Activated CD4-positive, alpha-beta T cell treated with anti-CD3 and anti-CD28 coated beads, Interleukin-2, amount 50 U/mL, for 16 hours (primary cell): ENCODE data around the gene TRANK1.

ENCODE experiments used
- DNase-seq: peaks from one replicate; pipeline ENCODE4 v3.0.0-alpha.2; 2020

TRANK1 gene

GRCh38 chr3:36833160-36833814, 111.6 kb downstream of the TRANK1 start:
- no peak for DNase-seq

- DNase-seq = no peak
Observed at GRCh38 chr3:36832406-36832805, 112.4 kb downstream of the TRANK1 start.

DNA sequence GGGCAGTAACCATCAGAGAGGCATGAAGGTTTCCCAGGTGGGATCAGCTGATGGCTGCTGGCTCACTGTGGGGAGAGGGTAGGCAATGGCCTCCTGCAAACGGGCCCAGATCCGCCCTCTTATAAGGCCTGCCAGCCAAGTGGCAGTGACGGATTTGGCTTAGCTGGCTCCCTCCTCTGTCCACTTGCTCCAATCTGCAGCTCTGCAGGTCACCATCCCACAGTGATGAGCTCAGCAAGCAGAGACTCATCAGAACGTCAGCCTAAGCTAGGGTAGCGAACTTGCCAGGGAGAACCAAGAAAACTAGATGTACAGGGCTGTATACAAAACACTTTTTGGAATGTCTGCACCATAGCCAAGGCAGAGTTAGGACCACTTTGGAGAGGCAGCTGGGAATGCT, 117.7 kb downstream of the TRANK1 start:
- no peak for DNase-seq

DNA sequence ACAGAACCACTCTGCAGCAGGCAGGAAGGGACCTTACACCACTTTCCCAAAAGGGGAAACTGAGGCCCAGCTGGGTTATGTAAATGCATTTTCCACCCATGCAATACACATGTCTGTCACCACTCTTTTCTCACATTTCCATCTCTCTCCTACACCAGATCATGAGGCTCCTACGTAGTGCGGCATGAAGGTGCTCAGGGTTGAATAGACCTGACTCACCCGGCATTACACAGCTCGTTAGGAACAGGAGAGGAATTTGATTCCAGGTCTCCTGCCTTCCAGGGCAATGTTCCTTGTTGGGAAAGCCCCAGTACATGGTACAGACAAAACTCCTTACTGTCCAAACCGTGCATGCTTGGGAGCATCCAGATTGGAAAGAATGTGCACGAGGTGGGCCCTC, 118.6 kb downstream of the TRANK1 start:
- DNase-seq = no peak

DNA sequence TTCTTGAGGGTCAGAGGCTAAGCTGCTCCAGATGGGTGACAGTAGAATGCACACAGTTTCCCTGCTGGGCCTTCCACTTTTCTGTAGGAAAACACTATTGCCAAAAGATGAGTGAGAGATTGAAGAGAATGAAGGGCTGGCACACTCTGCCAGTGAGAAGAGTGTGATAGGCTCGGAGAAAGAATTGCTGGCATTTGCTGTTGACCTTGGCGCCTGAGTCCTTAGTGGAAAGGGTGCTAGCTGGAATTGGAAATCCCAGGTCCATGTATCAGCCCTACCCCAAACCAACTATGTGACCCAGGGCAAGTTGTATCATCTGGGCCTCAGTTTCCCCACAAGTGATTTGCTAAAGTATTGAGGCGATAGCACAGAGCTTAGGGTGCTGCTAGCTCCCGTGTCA, 120.4 kb downstream of the TRANK1 start:
- DNase-seq = no peak

DNA sequence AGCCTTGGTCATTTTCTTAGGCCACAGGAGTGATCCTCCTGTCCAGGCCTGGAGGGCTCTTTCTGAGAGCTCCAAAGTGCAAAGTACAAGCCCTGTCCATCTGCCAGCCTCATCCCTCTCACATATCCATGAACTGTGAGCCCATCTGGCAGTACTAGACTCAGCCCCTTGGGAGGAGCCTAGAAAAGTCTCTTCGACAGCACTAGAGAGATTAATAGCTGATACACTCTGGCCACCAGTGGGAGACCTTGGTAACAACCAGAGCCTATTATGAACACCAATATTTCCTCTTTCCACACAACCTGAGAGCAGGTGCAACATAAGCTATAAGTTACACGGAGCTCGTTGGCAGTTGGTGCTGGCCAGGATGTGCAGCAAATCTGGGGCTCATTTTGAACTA, 121.0 kb downstream of the TRANK1 start:
- no peak for DNase-seq

DNA sequence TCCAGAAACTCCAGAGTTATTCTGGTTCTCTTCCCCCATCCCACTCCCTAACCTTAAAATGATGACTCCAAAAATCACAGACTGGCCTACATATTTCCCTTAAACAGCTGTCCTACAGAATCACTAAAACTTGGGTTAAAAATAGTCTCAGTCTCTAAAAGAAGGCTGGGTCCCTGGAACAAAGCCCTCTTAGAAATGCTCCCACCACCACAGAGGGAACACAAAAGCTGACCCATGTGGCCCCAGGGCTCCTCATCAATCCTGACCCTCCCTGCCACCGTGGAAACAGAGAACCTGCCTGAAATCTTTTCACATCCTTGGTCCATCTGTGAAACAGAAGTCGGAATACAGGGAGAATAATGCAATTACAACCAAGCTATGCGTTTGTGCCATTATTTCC, 124.8 kb downstream of the TRANK1 start:
- DNase-seq = no peak

DNA sequence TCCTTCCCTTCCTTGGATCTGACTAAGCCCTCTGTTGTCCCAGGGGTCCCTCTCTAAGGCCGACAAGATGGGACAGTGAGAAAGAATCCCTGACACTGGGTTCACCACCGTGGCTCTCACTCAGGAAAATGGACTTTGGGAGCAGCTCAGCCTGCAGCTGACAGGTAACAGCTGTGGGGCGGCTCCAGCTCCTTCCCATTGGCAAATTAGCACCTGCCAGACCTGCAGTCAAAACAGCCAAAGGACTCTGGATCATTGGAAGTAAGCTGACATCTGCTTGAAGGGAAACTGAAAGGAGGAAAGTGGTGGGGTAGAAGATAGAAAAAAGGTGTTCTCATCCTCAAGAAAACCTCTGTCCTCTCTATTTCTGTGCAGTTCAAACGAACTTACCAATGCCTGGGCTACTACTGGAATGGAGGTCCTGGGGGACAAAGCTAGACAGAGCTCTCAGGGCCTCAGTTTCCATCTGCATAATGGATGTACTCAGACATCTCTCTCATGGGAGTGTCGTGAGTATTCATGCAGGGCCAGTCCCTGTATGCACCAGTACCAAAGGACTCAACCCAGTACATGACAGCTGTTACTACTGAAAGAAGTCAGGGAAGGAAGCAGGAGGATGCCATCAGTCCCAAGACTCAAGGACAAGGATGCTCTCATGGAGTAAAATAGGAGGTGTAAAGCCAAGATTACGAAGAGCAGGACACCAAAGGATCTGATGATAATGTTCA, 126.9 kb downstream of the TRANK1 start:
- DNase-seq = no peak

GRCh38 chr3:36815375-36815774, 129.5 kb downstream of the TRANK1 start:
- DNase-seq = no peak

- no peak for DNase-seq
Observed at GRCh38 chr3:36814776-36815175, 130.1 kb downstream of the TRANK1 start.

- no peak for DNase-seq
Observed at GRCh38 chr3:36814066-36814717, 130.7 kb downstream of the TRANK1 start.

- DNase-seq = no peak
Observed at GRCh38 chr3:36813305-36813704, 131.5 kb downstream of the TRANK1 start.

- no peak for DNase-seq
Observed at GRCh38 chr3:36812240-36812639, 132.6 kb downstream of the TRANK1 start.

- no peak for DNase-seq
Observed at GRCh38 chr3:36811768-36812167, 133.1 kb downstream of the TRANK1 start.

DNA sequence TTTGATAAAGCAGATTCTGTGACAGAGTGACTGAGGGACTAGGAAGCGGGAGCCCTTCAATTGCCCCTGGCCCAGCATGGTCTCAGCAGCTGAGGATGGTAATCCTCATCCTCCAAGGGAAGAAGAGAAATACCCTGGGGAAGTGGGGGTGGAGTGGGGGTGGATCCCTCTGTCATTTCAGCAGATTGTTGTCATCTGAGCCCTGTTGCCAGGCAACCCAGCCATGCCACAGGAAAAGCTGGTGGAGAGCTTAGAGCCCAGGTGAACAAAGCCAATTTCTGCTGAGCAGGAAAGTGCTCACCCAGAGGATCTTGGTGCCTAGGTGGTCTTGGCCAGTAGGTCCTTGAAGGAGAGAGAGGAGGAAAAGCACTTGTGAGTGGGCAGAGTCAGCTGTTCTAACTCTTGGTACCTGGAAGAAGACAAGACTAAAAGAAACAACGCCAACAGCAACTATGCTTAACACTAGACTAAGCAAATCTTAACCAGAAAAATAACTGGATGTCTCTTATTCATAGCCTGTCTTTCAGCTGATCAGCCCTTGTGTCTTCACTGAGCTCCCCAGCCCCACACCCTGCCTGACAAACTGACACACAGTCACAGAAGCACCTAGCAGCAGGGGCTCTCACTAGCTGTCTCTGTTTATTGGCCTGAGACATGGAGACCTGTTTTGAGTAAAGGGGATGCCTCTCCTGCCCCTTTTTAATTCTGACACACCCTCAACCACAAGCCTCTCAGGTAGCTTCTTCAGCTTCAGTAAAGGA, 140.4 kb downstream of the TRANK1 start:
- DNase-seq = no peak

- no peak for DNase-seq
Observed at GRCh38 chr3:36803091-36803791, 141.6 kb downstream of the TRANK1 start.

DNA sequence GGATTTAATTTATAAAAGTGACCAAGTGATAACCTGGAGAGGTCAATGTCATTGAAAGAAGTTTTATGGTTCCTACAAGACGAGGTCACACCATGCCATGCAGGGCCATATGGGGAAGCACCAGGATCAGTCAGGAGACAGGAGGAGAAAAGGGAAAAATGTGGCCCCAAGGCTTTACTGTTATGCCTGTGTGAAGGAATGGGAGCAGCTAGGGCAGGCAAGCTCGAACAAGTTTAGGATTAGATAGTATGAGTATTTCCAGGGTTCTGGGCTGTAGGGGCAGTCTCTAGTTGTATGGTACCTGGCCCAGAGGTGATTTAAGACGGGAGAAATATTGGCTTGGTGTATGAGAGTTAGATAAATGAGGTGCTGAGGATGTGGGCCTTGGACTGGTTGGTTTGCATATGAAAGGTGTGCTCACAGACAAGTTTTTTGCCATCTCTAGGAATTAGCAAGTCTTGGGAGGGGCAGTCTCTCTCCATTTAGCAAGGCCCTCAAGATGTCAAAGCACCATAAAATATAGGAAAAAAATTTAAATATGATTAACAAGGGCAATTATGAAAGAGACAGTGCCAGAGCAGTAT, 144.2 kb downstream of the TRANK1 start:
- DNase-seq = no peak

GRCh38 chr3:36796881-36797280, 148.0 kb downstream of the TRANK1 start:
- no peak for DNase-seq

DNA sequence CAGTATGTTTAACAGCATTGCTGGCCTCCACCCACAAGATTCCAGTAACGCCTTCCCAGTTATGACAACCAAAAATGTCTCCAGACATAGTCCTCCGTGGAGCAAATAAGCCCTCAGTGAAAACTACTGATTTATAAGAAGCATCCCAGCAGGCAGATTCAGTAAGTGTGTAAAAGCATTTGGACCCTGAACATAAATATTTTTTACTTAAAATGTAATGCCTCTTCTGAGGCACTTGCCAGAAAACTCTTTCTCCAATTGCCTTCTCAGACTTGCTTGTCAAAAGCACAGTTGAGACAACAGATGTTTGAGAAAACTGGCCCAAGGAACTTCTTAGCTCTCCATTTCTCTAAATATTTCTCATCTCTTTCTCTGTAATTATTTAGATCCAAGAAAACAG, 148.7 kb downstream of the TRANK1 start:
- DNase-seq = no peak

DNA sequence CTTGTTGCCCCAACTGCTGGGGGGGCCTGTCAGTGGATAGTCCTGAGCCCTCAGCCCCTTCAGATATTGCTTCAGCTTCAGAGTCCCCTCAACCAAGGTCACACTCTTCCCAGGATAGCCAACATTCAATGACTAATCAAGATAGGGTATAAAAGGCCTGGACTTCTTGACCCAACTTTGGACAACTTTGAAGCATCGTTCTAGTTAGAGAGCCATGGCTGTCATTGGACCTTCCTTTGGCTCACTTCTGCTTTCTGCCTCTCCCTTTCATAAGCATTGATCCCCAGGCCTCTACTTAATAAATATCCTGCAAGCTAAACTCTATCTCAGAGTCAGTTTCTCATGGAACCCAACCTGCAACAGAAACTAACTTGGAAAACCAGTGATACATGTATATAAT, 149.2 kb downstream of the TRANK1 start:
- no peak for DNase-seq

GRCh38 chr3:36792342-36792741, 152.5 kb downstream of the TRANK1 start:
- peak; percentile 20 for DNase-seq

DNA sequence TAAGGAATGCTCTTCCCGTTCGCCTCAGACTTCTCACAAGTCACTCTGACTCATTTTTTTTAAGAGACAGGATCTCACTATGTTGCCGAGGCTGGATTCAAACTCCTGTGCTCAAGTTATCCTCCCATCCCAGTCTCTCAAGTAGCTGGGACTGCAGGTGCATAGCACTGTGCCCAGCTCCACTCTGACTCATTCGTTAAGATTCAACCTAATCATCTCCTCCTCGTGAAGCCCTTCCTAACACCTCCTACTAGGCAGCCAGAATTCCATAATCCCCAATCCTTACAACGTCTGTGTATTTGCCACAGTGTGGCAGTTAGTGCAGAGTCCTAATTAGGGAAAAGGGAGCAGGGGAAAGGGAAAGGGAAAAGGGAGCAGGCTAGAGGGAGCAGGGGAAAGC, 154.1 kb downstream of the TRANK1 start:
- no peak for DNase-seq
